ENCODE measurements around the gene DSTN. TPM values are rescaled to one million over a fixed set of nuclear protein-coding genes. Genes with fewer than 3 reads are reported as not detected.

The DSTN gene
- total RNA-seq, 3 donors from 2014 or later = 180 to 384 (median 272) TPM

GRCh38 chr20:17622851-17623508, 53.1 kb downstream of the DSTN start:
- H3K9me3 ChIP-seq = no peaks in the 10 kb centered on the region
- DNase-seq (ENCODE audit: low spot score in 2 of 2) = no peak
- no peak overlapping the region for H3K4me3 ChIP-seq
- no peaks in the 10 kb centered on the region for H3K4me1 ChIP-seq
- H3K27me3 ChIP-seq = no peaks in the 10 kb centered on the region
- peaks cover 16% of the 10 kb centered on the region for H3K36me3 ChIP-seq
- intact Hi-C loops (cut with DNase I; ENCODE audit: low total_unique reads) = no loop called here
- TF ChIP-seq POLR2AphosphoS5 (IDR thresholded peaks at IDR 0.05) (no peak), POLR2A (IDR thresholded peaks at IDR 0.05) (no peak), CTCF (IDR thresholded peaks at IDR 0.05) (no peak)
- no peak overlapping the region for H3K27ac ChIP-seq

GRCh38 chr20:17624070-17624469, 54.2 kb downstream of the DSTN start:
- intact Hi-C loops (cut with DNase I; ENCODE audit: low total_unique reads) = no loop called here
- H3K27me3 ChIP-seq = no peaks in the 10 kb centered on the region
- no peak overlapping the region for H3K4me3 ChIP-seq
- no peaks in the 10 kb centered on the region for H3K9me3 ChIP-seq
- H3K27ac ChIP-seq = no peak overlapping the region
- TF ChIP-seq POLR2AphosphoS5 (IDR thresholded peaks at IDR 0.05) (no peak), POLR2A (IDR thresholded peaks at IDR 0.05) (no peak)
- no peaks in the 10 kb centered on the region for H3K4me1 ChIP-seq
- peaks cover 16% of the 10 kb centered on the region for H3K36me3 ChIP-seq
- no peak for DNase-seq (ENCODE audit: low spot score in 2 of 2)

GRCh38 chr20:17624551-17625245, 54.8 kb downstream of the DSTN start:
- H3K27ac ChIP-seq = no peak overlapping the region
- intact Hi-C loops (cut with DNase I; ENCODE audit: low total_unique reads) = no loop called here
- no peaks in the 10 kb centered on the region for H3K27me3 ChIP-seq
- H3K9me3 ChIP-seq = no peaks in the 10 kb centered on the region
- TF ChIP-seq POLR2A (IDR thresholded peaks at IDR 0.05) (no peak), CTCF (IDR thresholded peaks at IDR 0.05) (no peak), POLR2AphosphoS5 (IDR thresholded peaks at IDR 0.05) (no peak)
- H3K36me3 ChIP-seq = peaks cover 16% of the 10 kb centered on the region
- H3K4me3 ChIP-seq = no peak overlapping the region
- no peaks in the 10 kb centered on the region for H3K4me1 ChIP-seq
- peak in 1 of 2 donors; percentile 28 for DNase-seq (ENCODE audit: low spot score in 2 of 2)

- no peak overlapping the region for H3K4me3 ChIP-seq
- peaks cover 16% of the 10 kb centered on the region for H3K36me3 ChIP-seq
- H3K9me3 ChIP-seq = no peaks in the 10 kb centered on the region
- no peaks in the 10 kb centered on the region for H3K4me1 ChIP-seq
- intact Hi-C loops (cut with DNase I; ENCODE audit: low total_unique reads) = no loop called here
- TF ChIP-seq CTCF (IDR thresholded peaks at IDR 0.05) (no peak), POLR2A (IDR thresholded peaks at IDR 0.05) (no peak), POLR2AphosphoS5 (IDR thresholded peaks at IDR 0.05) (no peak)
- peak in 1 of 2 donors; percentile 40 for DNase-seq (ENCODE audit: low spot score in 2 of 2)
- peak overlapping the region in 1 of 2 donors; percentile 69 for H3K27ac ChIP-seq
- H3K27me3 ChIP-seq = no peaks in the 10 kb centered on the region
Measured at GRCh38 chr20:17625246-17626051, 55.6 kb downstream of the DSTN start.

- peak overlapping the region; percentile 66 to 69 for H3K27ac ChIP-seq
- H3K4me1 ChIP-seq = no peaks in the 10 kb centered on the region
- no peak overlapping the region for H3K4me3 ChIP-seq
- H3K9me3 ChIP-seq = no peaks in the 10 kb centered on the region
- TF ChIP-seq CTCF (IDR thresholded peaks at IDR 0.05) (no peak), POLR2AphosphoS5 (IDR thresholded peaks at IDR 0.05) (no peak), POLR2A (IDR thresholded peaks at IDR 0.05) (no peak)
- DNase-seq (ENCODE audit: low spot score in 2 of 2) = peak in 1 of 2 donors; percentile 73
- intact Hi-C loops (cut with DNase I; ENCODE audit: low total_unique reads) = no loop called here
- H3K36me3 ChIP-seq = peaks cover 16% of the 10 kb centered on the region
- no peaks in the 10 kb centered on the region for H3K27me3 ChIP-seq
Measured at GRCh38 chr20:17626217-17627007, 56.5 kb downstream of the DSTN start.

Measured in breast epithelium (tissue), 4 donors.